ENCODE measurements around the gene CFAP69.
A peak's percentile ranks its signal among the peaks of the same experiment; 100 is the strongest.
"Not testable (repeated sequence)": the region's sequence is repeated elsewhere in the genome, so short reads cannot be mapped to it uniquely, and the experiment has no call there.

The CFAP69 gene

DNA sequence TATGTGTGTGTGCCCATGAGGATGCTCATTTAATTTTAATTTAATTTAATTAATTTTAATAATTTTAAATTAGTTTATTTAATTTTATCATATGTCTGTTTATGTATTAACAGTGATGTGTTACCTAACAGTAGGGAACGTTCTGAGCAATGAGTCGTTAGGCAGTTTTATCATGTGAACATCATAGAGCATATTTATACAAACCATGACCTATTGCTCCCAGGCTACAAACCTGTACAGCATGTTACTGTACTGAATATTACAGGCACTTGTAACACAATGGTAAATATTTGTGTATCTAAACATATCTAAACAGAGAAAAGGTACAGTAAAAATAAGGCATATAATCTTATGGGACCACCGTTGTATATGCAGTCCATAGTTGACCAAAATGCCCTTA lies 13.7 kb upstream of the CFAP69 start:
- DNase-seq, result no peak

DNA sequence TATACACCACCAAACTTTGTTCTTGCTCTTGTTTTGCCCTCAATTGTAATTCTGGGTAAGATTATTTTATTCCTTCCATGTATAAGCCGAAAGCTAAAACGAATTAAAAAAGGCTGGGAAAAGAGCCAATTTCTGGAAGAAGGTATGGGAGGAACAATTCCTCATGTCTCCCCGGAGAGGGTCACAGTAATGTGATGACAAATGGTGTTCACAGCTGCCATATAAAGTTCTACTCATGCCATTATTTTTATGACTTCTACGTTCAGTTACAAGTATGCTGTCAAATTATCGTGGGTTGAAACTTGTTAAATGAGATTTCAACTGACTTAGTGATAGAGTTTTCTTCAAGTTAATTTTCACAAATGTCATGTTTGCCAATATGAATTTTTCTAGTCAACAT lies 12.5 kb upstream of the CFAP69 start:
- no peak for DNase-seq

DNA sequence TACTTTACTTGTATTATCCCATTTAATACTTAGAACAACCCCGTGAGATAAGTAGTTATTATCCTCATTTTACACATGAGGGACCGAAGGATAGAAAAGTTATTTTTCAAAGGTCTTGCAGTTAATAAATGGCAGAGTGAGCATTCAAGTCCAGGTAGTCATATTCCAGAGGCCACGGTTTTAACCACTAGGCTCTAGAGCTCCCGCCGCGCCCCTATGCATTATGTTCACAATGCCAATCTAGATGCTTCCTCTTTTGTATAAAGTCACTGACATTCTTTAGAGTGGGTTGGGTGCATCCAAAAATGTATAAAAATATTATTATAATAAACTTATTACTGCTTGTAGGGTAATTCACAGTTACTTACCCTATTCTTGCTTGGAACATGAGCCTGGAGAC lies 11.4 kb upstream of the CFAP69 start:
- no peak for DNase-seq

DNA sequence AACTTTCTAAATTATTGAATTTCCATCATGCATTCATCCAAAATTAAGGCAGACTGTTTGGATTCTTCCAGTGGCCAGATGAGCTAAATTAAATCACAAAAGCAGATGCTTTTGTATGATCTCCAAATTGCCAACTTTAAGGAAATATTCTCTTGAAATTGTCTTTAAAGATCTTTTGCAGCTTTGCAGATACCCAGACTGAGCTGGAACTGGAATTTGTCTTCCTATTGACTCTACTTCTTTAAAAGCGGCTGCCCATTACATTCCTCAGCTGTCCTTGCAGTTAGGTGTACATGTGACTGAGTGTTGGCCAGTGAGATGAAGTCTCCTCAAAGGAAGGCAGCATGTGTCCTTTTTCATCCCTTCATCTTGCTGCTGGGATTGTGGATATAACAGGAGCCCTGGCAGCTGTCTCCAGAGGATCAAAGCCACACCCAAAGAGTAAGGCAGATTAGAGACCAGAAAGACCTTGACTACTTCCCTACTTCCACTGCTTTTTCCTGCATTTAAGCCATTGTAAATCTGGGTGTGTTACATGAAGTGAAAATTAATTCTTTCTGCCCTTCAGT lies 8.2 kb upstream of the CFAP69 start:
- DNase-seq, result no peak

DNA sequence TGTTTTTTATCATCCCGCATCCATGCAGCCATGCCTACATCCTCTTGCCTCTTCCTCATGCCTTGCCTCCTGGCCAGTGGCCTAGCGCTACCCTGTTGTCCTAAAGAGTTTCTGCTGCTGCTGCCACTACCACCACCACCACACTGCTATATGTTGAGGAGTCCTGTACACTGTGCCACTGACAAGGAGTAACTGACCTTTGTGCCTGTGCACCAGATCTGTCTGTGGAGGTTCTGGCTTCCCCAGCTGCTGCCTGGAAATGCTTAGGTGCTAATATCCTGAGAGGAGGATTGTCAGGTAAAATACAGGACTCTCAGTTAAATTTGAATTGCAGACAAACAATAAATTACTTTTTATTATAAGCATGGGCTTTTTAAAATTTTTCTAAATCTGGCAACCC lies 7.0 kb upstream of the CFAP69 start:
- no peak for DNase-seq

DNA sequence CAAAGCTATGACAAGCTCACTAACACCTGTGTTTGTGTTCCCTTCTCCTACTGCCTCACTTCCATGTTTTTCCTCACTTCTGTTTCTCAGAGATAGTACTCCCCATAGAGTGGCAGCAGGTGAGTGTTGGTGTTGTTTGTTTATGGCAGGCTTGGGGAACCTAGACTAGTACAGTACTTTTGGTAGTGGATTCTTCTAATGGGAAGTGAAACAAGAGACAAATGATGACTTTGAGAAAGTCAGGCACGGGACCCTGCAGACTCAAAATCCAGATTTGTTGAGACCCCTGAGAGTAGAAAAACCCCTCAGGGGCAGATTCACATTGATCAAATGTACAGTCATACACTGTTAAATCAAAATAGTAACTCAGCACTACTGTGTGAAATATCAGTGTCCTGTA lies 6.4 kb upstream of the CFAP69 start:
- no peak for DNase-seq

DNA sequence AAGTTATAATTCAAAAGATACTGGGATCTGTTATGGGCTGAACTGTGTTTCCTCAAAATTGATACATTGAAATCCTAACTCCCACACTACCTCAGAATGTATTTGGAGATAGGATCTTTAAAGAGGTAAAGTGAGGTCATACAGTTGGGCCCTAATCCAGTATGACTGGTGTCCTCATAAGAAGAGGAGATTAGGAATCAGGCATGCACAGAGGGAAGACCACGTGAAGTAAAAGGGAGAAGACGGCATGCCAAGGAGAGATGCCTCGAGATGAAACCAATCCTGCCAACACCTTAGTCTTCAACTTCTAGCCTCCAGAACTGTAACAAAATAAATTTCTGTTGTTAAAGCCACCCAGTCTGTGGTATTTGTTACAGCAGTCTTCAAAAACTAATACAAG lies 5.9 kb upstream of the CFAP69 start:
- no peak for DNase-seq

DNA sequence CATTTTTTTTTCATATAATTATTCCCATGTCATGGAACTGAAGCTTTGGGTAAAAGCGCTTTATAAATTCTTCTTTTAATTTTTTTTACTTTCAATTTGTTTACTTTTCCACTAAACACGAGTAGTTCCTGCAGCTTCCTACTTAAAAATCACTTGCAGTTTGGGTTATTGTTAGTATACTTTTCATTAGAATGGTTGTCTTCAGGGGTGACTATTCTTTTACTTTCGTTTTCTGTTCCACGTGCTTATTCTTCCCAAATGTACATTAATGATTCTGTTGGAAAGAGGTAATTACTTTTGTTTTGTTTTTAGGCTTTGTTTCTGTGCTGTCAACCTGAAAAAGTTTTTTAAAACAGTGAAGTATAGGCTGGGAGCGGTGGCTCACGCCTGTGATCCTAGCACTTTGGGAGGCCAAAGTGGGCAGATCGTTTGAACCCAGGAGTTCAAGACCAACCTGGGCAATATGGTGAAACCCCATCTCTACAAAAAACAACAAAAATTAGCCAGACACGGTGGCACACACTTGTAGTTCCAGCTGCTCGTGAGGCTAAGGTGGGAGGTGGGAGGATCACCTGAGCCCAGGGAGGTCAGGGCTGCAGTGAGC lies 5.2 kb upstream of the CFAP69 start:
- no peak for DNase-seq

DNA sequence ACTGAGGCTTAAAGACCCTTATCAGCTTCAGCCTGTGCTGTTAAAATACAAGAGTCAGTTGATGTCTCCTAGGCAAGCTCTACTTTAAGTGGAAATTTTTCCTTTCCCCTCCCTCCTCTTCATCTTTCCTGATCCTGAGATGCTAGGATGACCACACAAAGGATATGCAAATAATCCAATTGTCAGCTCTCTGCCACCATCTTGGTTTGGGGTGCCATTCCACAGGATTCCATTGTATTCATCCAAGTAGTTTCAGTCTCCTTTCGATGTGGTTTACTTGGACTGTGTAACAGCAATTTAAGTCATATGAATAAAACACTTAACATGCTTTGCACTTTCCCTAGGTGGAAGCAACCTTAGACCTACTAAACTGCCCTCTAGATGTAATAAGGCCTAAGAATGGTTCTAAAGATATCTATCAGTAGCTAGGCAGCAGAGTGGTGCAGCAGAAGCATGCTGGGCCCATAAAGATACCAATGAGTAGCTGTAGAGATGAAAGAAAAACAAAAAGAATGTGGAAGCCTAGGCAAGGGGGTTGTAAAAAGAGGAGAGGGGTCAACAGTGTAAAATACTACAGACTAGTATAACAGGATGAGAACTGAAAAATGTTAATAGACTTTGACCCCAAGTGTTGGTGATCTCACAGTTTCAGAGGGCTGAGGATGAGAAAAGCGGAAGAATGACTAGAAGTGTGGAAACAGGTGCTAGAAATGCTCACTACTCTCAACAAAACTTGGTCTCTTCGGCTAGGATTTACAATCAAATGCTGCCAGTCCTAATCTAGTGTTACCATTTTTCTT lies 2.4 kb upstream of the CFAP69 start:
- no peak for DNase-seq

DNA sequence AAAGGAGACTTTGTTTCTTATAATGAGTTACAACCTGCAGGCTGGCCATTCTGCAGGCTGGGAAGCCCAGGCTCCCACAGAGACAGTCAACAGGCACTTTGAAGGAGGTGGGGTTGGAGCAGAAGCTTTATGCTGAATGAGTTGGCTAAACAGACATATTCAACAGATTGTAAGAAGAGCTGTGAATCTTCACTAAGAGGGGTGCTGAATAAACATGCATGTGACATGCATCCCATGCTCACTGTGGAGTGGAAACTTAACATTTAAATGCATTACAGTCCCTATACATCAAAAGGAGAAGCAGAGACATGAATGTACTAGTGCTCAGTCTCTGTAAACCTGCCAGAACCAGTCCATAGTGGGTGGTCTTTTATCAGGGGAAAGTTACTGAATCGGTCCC lies 1.4 kb upstream of the CFAP69 start:
- DNase-seq, result no peak

DNA sequence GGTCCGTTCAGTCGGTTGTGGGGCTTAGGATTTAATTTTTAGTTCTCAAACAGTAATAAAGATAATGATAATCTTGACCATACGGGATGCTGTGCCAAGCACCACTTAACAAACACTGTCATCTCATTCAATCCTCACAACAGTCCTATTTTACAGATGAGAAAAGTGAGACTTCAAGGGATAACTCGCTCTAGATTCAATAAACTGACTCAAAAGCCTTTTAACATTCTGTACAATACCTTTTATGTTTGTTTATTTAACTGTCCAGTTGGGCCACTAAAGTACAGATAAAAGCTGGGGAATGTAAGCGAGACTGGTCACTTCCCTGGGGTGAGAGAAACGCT lies 437 bp upstream of the CFAP69 start:
- no peak for DNase-seq

DNA sequence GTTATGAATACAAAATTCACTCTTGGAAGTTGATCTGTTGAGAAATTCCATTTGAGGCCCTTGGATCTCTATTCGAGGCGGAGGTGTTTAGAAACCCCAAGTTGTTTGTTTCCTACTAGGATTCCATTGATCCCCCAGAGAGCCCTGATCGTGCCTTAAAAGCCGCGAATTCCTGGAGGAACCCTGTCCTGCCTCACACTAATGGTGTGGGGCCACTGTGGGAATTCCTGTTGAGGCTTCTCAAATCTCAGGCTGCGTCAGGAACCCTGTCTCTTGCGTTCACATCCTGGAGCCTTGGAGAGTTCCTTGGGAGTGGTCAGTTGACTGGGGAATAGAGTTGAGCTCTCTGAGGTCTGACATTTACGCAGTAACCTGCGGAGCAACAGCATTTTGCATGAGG lies 1.2 kb downstream of the CFAP69 start:
- DNase-seq, result peak; percentile 54

DNA sequence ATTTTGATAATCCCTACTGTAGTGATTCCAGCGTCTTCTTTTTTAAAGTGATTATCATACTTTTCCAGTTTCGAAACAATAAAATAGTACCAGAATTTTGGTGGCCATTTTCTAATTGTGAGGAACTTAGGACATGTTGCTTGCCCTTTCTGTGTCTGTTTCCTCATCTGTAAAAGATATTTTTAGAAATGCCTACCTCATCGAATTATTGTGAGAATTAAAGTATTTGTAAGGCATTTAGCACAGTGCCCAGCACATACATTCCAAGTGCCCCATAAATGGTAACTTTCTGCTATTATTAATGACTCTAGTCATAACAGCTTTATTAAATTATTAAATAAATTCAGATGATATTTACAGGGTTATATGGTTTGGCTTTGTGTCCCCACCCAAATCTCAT lies 3.7 kb downstream of the CFAP69 start:
- no peak for DNase-seq

DNA sequence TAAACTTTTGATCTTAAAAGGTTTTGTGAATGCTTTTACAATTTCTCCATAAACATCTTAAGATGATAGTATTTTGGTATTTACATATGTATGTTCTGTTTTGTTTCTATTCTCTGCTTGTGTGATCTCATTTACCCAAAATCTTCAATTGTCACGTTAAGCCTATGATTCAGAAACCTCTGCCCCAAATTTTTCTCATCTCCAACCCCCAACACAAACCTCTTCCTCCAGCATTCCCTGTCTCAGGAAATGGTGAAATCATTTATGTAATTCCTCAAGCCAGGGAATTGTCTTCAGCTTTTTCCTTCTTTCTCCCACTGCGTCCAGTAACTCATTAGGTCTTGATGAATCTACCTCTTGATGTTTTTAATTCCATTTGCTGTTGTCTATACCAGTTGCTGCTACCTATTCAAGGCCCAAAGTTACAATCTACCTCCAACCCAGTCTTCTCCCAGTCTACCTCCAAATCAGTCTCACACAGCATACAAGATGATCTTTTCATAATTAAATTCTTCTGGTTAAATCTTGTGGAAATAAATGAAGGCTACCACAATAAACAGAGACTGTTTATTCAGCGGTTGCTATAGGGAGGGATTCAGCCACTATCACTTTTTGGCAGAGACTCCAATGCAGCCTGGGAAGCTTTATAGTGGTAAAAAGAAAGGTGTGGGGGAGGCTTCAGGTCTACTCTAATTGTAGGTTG lies 5.8 kb downstream of the CFAP69 start:
- peak; percentile 84 for DNase-seq

DNA sequence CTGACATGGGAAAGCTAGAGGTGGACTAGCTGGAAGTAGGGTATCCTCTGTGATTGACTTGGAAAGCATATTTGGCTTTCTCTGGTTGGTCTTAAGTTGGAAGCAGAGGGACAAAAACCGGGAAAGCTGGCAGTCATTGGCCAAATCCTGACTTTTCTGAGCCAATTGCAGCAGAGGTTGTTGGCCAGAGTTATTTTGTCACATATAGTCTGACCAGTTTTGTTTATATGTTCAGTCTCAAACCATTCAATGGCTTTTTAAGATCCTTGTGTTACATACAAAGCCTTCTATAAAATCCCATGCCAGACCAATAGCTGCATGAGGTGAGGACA lies 6.3 kb downstream of the CFAP69 start:
- peak; percentile 31 for DNase-seq

DNA sequence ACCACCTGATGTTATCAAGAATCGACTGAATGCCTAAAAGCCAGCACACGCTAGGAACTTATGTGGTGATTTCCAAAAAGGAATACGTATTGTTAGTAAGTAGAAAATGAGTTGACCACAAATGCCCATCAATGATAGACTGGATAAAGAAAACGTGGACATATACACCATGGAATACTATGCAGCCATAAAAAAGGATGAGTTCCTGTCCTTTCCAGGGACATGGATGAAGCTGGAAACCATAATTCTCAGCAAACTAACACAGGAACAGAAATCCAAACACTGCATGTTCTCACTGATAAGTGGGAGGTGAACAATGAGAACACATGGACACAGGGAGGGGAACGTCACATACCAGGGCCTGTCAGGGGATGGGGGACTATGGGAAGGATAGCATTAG lies 11.0 kb downstream of the CFAP69 start:
- DNase-seq, result not testable (repeated sequence)

DNA sequence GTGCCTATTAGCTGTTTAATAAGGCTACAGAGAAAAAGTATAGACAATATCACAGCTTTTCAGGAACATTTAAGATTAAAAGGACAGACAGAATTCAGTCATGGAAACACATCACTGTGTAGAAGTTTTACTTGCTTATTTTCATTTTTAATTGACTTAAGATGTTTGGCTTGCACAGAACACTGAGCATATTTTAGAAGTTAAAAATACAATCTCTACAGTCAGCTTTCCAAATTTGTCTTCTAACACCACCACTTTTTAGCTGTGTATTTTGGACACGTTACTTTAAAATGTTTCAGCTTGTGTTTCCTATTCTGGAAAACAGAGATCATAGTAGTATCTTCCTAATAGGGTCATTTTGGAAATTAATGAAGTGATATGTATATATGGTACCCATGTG lies 11.8 kb downstream of the CFAP69 start:
- peak; percentile 23 for DNase-seq

DNA sequence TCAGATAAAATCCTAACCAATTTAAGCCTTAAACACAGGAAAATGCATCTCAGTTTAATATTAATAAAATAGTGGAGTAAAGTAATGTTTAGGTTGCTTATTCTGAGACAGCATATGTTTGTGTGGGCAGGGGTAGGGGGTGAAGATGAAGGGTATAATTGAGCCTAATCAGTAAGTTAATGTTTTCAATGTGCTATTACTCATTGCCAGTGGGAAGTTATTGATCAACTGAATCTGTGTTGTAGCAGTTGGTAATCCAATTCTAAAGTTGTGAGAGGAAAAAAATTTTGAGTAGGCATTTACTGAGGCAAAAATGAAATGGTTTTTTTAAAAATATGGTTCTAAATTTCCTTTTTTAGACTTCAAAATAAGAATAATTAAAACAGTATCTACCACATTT lies 16.5 kb downstream of the CFAP69 start:
- no peak for DNase-seq

DNA sequence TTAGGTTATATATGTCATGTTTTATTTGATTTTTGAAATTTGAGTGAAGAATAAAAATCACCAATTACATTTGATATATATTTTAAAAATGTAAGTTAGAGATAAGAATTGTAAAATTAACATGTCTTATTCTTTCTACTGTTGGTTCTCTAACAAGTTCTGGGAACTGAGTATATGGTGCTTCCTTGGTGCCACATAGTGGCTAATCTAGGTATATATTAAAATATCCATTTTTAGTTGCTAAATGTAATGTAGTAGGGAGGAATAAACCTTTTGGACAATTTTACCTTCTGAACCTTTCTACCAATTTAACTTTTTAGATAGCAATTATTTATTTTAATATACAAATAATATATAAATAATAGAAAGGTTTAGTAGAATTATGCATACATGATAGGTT lies 17.5 kb downstream of the CFAP69 start:
- DNase-seq, result peak; percentile 54

DNA sequence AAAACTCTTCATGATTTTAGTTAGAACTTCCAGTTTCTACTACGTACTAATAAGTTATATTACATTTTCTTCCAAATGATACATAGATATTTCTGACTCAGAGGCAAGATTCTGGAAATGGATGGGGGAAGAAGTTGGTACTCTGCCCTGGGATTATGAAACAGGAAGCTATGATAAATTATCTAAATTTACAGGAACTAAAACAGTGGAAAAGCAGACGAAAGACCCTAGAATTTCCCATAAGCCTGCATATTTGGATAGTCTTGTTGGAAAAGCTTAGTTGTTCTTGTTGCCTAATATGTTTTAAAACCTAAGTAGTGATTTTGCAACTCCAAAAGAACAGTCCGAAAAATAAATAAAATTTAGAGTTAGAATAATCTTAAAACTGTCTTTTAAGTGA lies 21.8 kb downstream of the CFAP69 start:
- DNase-seq, result peak; percentile 46

DNA sequence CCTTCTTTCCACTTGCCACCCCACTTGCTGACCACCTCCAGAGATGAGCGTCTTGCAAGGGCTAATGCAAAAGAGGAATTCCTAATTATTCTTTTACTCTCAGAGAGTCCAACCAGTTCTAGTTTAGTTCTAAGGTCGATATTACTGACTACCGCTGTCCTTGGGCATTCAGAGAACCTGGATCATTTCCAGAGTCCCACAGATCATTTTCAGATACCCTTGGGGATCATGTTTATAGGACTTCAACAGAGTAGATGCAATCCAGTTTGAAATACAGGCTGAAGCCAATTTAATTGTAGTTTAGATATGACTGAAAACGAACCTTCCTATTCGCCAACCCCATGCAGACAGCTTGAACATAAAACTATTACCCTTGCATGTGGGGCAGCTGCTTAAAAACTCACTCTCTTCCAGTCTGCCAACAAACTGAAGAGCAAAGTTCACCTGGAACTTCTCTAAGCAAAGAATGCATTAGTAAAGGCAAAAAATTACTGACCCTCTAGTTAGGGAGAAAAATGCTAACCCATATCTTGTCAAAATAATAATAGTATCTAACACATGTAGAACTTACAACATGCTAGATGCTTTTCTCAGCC lies 22.4 kb downstream of the CFAP69 start:
- no peak for DNase-seq

DNA sequence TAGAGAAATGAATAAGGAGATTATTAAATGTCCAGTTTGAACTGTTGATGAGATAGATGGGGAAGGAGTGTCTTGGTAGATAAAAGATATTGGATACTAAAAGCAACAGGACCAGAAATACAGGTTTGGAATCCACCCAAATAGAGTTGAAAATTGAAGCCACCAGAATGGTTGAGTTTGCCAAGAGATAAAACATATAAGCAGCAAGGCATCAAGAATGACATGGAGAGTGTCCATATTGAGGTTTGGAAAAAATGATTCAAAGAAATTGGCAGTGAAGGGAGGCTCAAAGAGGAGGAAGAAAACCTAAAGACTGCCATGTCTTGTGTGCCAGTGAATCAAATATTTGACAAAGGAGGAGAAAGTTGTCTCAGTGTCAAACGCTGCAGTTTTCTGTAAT lies 24.2 kb downstream of the CFAP69 start:
- DNase-seq, result no peak

DNA sequence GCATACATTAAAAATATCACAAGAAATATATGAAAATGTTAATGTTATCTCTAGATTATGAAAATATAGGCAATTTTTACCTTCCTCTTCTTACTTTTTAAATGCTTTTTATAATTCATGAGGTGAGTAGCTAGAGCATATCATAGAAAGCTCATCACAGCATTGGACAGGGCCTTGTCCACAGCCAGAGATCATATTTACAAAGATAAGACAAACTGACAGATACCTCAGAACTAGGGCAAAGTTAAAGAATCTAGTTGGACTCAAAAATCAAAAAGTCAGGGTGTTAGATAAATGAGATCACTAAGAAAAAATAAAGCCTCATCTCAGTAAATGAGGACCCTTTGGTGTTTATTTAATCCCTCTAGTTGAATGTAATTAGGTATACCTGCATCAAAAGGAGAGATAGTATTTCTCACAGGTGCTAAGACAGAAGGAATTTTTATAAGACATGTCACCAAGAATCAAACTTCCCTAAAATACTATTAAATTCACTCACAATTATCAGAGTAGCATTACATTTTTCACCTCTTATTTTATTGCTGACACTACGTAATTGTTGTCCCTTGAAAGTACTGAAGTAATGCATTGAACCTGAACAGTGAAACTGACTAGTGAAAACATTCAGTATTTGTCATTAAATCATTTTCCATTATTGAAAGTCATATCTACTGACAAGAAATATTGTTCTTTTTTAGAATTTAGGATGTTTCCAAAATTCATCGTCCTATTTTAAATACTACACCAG lies 25.6 kb downstream of the CFAP69 start:
- no peak for DNase-seq

All from fibroblast of skin of scalp (primary cell).